ENCODE results near the gene RALGPS1.

The RALGPS1 gene

DNA sequence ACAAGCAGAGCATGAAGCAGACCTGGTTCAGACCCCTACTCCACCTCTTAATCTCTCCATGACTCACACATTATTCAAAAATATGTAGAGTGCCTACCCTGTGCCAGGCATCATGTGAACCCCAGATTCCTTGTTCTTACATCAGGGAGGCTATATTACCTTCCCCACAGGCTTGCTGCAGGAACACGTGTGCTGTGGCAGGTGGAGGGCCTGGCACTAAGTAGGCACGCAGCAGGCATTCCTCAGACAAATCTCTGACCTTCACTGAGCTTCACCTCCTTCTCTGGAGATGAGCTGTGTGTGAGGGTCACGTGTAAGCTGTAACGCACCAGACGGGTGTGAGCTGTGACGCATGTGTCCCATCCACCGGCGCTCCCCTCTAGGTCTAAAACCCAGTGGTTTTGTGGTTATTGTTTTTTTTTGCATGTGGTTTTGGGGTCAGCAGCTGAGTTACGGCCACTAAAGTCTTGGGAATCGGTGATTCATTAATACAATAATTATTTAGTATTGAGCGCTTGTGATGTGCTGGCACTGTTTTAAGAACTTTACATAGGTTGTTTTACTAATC is 177.5 kb downstream of the RALGPS1 start:
- no peaks in the 10 kb centered on the region for H3K4me1 ChIP-seq (ENCODE audit: insufficient read depth, low read length)
- no peaks in the 10 kb centered on the region for H3K36me3 ChIP-seq (ENCODE audit: insufficient read depth, low read length)
- no peaks in the 10 kb centered on the region for H3K9me3 ChIP-seq (ENCODE audit: control insufficient read depth, insufficient read depth, low read length)
- no peak overlapping the region for H3K9ac ChIP-seq (ENCODE audit: low read depth, low read length)

GRCh38 chr9:127093319-127094020 is 178.9 kb downstream of the RALGPS1 start:
- Histone ChIP-seq H3K4me1 (ENCODE audit: insufficient read depth, low read length) (no peaks in the 10 kb centered on the region), H3K36me3 (ENCODE audit: insufficient read depth, low read length) (no peaks in the 10 kb centered on the region), H3K9ac (ENCODE audit: low read depth, low read length) (no peak overlapping the region), H3K9me3 (ENCODE audit: control insufficient read depth, insufficient read depth, low read length) (no peaks in the 10 kb centered on the region)

DNA sequence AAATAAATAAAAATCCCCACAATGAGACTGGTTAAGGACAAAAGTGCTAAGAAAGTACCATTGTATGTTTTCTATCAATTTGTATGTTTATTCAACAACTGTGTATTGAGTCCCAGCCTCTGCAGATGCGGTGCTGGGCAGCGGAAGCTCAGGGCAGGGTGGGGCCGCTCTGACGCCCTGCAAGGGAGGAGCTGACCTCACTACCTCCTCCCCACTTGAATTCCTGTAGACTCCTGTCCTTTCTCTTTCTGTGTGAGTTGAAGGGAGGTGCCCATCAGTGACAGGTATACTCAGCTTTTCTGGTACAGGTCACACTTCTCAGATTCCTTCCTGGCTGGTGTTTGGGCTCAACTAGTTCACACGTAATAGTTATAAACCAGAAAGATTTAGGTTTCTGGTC is 180.8 kb downstream of the RALGPS1 start:
- no peaks in the 10 kb centered on the region for H3K36me3 ChIP-seq (ENCODE audit: insufficient read depth, low read length)
- no peaks in the 10 kb centered on the region for H3K9me3 ChIP-seq (ENCODE audit: control insufficient read depth, insufficient read depth, low read length)
- H3K9ac ChIP-seq (ENCODE audit: low read depth, low read length) = no peak overlapping the region
- H3K4me1 ChIP-seq (ENCODE audit: insufficient read depth, low read length) = no peaks in the 10 kb centered on the region

GRCh38 chr9:127096208-127096607 is 181.6 kb downstream of the RALGPS1 start:
- Histone ChIP-seq H3K36me3 (ENCODE audit: insufficient read depth, low read length) (no peaks in the 10 kb centered on the region), H3K9me3 (ENCODE audit: control insufficient read depth, insufficient read depth, low read length) (no peaks in the 10 kb centered on the region), H3K4me1 (ENCODE audit: insufficient read depth, low read length) (no peaks in the 10 kb centered on the region), H3K9ac (ENCODE audit: low read depth, low read length) (no peak overlapping the region)

DNA sequence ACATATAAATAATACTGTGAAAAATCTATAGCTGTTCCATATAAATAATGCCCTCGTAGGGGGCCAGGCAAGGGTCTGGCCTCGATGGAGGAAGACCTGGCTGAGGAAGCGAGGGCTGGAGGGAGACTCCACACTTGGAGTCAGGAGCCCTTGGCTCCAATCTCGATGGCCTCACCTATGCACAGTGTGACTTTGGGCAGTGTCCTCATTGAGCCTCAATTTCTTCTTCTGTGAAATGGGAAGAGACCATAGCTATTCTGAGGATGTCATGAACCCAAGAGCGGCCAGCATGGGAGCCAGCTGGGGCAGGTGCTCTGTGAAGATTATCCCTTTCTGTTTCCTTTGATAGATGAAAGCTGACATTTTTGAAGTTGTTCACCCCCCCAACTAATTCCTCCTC is 183.1 kb downstream of the RALGPS1 start:
- H3K4me1 ChIP-seq (ENCODE audit: insufficient read depth, low read length) = no peaks in the 10 kb centered on the region
- H3K9me3 ChIP-seq (ENCODE audit: control insufficient read depth, insufficient read depth, low read length) = no peaks in the 10 kb centered on the region
- H3K9ac ChIP-seq (ENCODE audit: low read depth, low read length) = no peak overlapping the region
- H3K36me3 ChIP-seq (ENCODE audit: insufficient read depth, low read length) = no peaks in the 10 kb centered on the region

GRCh38 chr9:127098916-127099553 is 184.5 kb downstream of the RALGPS1 start:
- Histone ChIP-seq H3K36me3 (ENCODE audit: insufficient read depth, low read length) (no peaks in the 10 kb centered on the region), H3K4me1 (ENCODE audit: insufficient read depth, low read length) (no peaks in the 10 kb centered on the region), H3K9ac (ENCODE audit: low read depth, low read length) (no peak overlapping the region), H3K9me3 (ENCODE audit: control insufficient read depth, insufficient read depth, low read length) (no peaks in the 10 kb centered on the region)

DNA sequence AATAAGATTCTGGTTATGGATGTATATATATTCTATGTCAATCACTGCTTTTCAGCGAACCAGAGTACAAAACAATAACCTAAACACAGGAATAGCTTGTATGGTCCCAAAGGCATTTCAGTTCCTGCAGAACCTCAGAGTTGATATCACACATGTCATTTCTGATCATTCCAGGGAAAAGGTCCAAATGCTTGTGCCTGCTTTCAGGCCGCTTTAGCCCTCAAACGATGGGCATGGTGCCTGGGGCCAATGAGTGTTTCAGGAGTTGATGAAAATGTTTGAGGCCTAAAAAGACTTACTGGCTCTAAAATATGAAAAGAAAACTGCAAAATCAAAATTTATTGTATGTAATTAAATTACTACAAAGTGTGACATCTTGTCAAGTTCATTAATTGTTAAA is 185.1 kb downstream of the RALGPS1 start:
- H3K4me1 ChIP-seq (ENCODE audit: insufficient read depth, low read length) = no peaks in the 10 kb centered on the region
- no peaks in the 10 kb centered on the region for H3K9me3 ChIP-seq (ENCODE audit: control insufficient read depth, insufficient read depth, low read length)
- no peak overlapping the region for H3K9ac ChIP-seq (ENCODE audit: low read depth, low read length)
- H3K36me3 ChIP-seq (ENCODE audit: insufficient read depth, low read length) = no peaks in the 10 kb centered on the region

GRCh38 chr9:127102176-127102575 is 187.6 kb downstream of the RALGPS1 start:
- no peaks in the 10 kb centered on the region for H3K4me1 ChIP-seq (ENCODE audit: insufficient read depth, low read length)
- H3K9ac ChIP-seq (ENCODE audit: low read depth, low read length) = no peak overlapping the region
- H3K9me3 ChIP-seq (ENCODE audit: control insufficient read depth, insufficient read depth, low read length) = no peaks in the 10 kb centered on the region
- H3K36me3 ChIP-seq (ENCODE audit: insufficient read depth, low read length) = no peaks in the 10 kb centered on the region

- Histone ChIP-seq H3K4me1 (ENCODE audit: insufficient read depth, low read length) (no peaks in the 10 kb centered on the region), H3K36me3 (ENCODE audit: insufficient read depth, low read length) (no peaks in the 10 kb centered on the region; the same call in 1 of the 2 replicates), H3K9ac (ENCODE audit: low read depth, low read length) (no peak overlapping the region), H3K9me3 (ENCODE audit: control insufficient read depth, insufficient read depth, low read length) (no peaks in the 10 kb centered on the region)
Observed at GRCh38 chr9:127102788-127103187, 188.2 kb downstream of the RALGPS1 start.

GRCh38 chr9:127104581-127105311 is 190.2 kb downstream of the RALGPS1 start:
- Histone ChIP-seq H3K9me3 (ENCODE audit: control insufficient read depth, insufficient read depth, low read length) (no peaks in the 10 kb centered on the region), H3K36me3 (ENCODE audit: insufficient read depth, low read length) (no peaks in the 10 kb centered on the region; the same call in 1 of the 2 replicates), H3K9ac (ENCODE audit: low read depth, low read length) (no peak overlapping the region), H3K4me1 (ENCODE audit: insufficient read depth, low read length) (no peaks in the 10 kb centered on the region)

GRCh38 chr9:127105805-127106465 is 191.4 kb downstream of the RALGPS1 start:
- H3K36me3 ChIP-seq (ENCODE audit: insufficient read depth, low read length) = no peaks in the 10 kb centered on the region; the same call in 1 of the 2 replicates
- H3K4me1 ChIP-seq (ENCODE audit: insufficient read depth, low read length) = no peaks in the 10 kb centered on the region
- no peaks in the 10 kb centered on the region for H3K9me3 ChIP-seq (ENCODE audit: control insufficient read depth, insufficient read depth, low read length)
- no peak overlapping the region for H3K9ac ChIP-seq (ENCODE audit: low read depth, low read length)

- Histone ChIP-seq H3K9ac (ENCODE audit: low read depth, low read length) (no peak overlapping the region), H3K4me1 (ENCODE audit: insufficient read depth, low read length) (peaks cover 3% of the 10 kb centered on the region), H3K9me3 (ENCODE audit: control insufficient read depth, insufficient read depth, low read length) (no peaks in the 10 kb centered on the region), H3K36me3 (ENCODE audit: insufficient read depth, low read length) (no peaks in the 10 kb centered on the region; the same call in 1 of the 2 replicates)
Observed at GRCh38 chr9:127106466-127106855, 191.9 kb downstream of the RALGPS1 start.

GRCh38 chr9:127107171-127107928 is 192.8 kb downstream of the RALGPS1 start:
- Histone ChIP-seq H3K9me3 (ENCODE audit: control insufficient read depth, insufficient read depth, low read length) (no peaks in the 10 kb centered on the region), H3K36me3 (ENCODE audit: insufficient read depth, low read length) (no peaks in the 10 kb centered on the region; the same call in 1 of the 2 replicates), H3K9ac (ENCODE audit: low read depth, low read length) (no peak overlapping the region), H3K4me1 (ENCODE audit: insufficient read depth, low read length) (peaks cover 11% of the 10 kb centered on the region)
